HepG2 (cell line): ENCODE data around the gene MAPK4. TPM values are rescaled to one million over a fixed set of nuclear protein-coding genes. Genes with fewer than 3 reads are reported as not detected.

Experiments
- ATAC-seq: fragments of 200-7000 bp; cut with Tn5 transposase; 3 replicates; pipeline ENCODE4 v1.9.1; 2020; ENCODE audit warnings: mild to moderate bottlenecking, moderate library complexity
- BruUV-seq: library from RNA; stranded (reverse); fragments of 400-500 nt; replicated peaks from 2 replicates; lab custom pipeline; 2021; lab: Mats Ljungman, UMichigan
- CTCF ChIA-PET: fragments of 300-600 bp; formaldehyde crosslinking; extraction: SDS; loops from one replicate; lab custom pipeline; 2021; ENCODE audit warnings: low total read pairs, inconsistent platforms, low intra/inter-chr PET ratio; lab: Yijun Ruan, JAX
- POLR2A ChIA-PET: fragments of 350-600 bp; sonication (Branson Sonifier 250); formaldehyde crosslinking; loops from one replicate; lab custom pipeline; 2020; ENCODE audit warnings: antibody characterized with exemption, inconsistent platforms; lab: Yijun Ruan, JAX
- DNase-seq: peaks from one replicate; pipeline ENCODE4 v3.0.0-alpha.2; 2015; ENCODE audit warnings: low spot score
- FAIRE-seq: peaks from 3 replicates; lab custom pipeline; 2011; peaks lifted over from hg19 to GRCh38; lab: Jason Lieb, UNC
- H2AFZ ChIP-seq: one replicate; pipeline ENCODE4 v1.6.1; 2011; ENCODE audit warnings: low read length, inconsistent platforms
- H3K27ac ChIP-seq: fragments of 300-600 bp; 3 replicates; pipeline ENCODE4 v1.8.0; 2011; ENCODE audit warnings: mixed run types, mild to moderate bottlenecking, mixed read lengths, low read length, inconsistent platforms; ENCODE audit not compliant: insufficient read depth; ENCODE audit errors: extremely low read length
- H3K27me3 ChIP-seq, 2 experiments: fragments of 200-600 bp in 1 of 2; 2 replicates in 1 of 2; 3 replicates in 1 of 2; pipeline versions ENCODE4 v1.6.0 to v1.8.0; 2011; ENCODE audit warnings: low read length in 2 of 2, mild to moderate bottlenecking in 2 of 2, moderate library complexity in 2 of 2, inconsistent platforms in 1 of 2; ENCODE audit not compliant: insufficient read depth in 2 of 2, control insufficient read depth in 1 of 2
- H3K36me3 ChIP-seq, 2 experiments: fragments of 200-600 bp in 1 of 2; replicated peaks in 1 of 2; 2 replicates in 1 of 2; 3 replicates in 1 of 2; pipeline versions ENCODE4 v1.5.1 to v1.8.0; 2011; ENCODE audit warnings: low read length in 2 of 2, inconsistent platforms in 1 of 2; ENCODE audit not compliant: insufficient read depth in 2 of 2, control insufficient read depth in 1 of 2
- H3K4me1 ChIP-seq: 2 replicates; pipeline ENCODE4 v1.5.1; 2012; ENCODE audit warnings: low read length, inconsistent platforms; ENCODE audit not compliant: insufficient read depth
- H3K4me2 ChIP-seq: 2 replicates; pipeline ENCODE4 v1.6.0; 2011; ENCODE audit warnings: low read depth, low read length, inconsistent platforms
- H3K4me3 ChIP-seq, 3 experiments: fragments of 200-600 bp in 1 of 3; sonication (generic), shearing (Covaris generic) in 1 of 3; replicated peaks in 1 of 3; 2 replicates each; pipeline ENCODE4 v1.5.1; 2011 to 2016; ENCODE audit warnings: low read length in 3 of 3, inconsistent platforms in 2 of 3, low read depth in 2 of 3, mild to moderate bottlenecking in 2 of 3, control low read depth in 1 of 3, mixed read lengths in 1 of 3; ENCODE audit not compliant: insufficient read depth in 1 of 3
- H3K79me2 ChIP-seq: one replicate; pipeline ENCODE4 v1.6.1; 2011; ENCODE audit warnings: low read length, inconsistent platforms; ENCODE audit not compliant: insufficient read depth
- H3K9ac ChIP-seq: 2 replicates; pipeline ENCODE4 v1.6.0; 2011; ENCODE audit warnings: mild to moderate bottlenecking, low read depth, low read length, inconsistent platforms; ENCODE audit not compliant: insufficient read depth
- H3K9me3 ChIP-seq: 2 replicates; pipeline ENCODE4 v1.5.1; 2012; ENCODE audit warnings: mild to moderate bottlenecking, low read length
- H4K20me1 ChIP-seq: 2 replicates; pipeline ENCODE4 v1.6.0; 2011; ENCODE audit warnings: inconsistent platforms, mild to moderate bottlenecking, low read length, moderate library complexity; ENCODE audit not compliant: insufficient read depth
- CREB3 ChIP-seq: sonication (generic); formaldehyde crosslinking; IDR thresholded peaks from 2 replicates; pipeline ENCODE4 v1.5.0; 2020; ENCODE audit warnings: missing genetic modification reagents
- IKZF1 ChIP-seq: fragments of 450-650 bp; IDR thresholded peaks from 2 replicates; pipeline ENCODE4 v1.7.1; 2016
- IRX3 ChIP-seq: sonication (generic); formaldehyde crosslinking; IDR thresholded peaks from 2 replicates; pipeline ENCODE4 v1.8.1; 2023; ENCODE audit warnings: mild to moderate bottlenecking, low read depth, missing genetic modification reagents, borderline replicate concordance
- KLF12 ChIP-seq: sonication (generic); formaldehyde crosslinking; IDR thresholded peaks from 2 replicates; pipeline ENCODE4 v1.4.0; 2020; ENCODE audit warnings: missing genetic modification reagents, borderline replicate concordance
- POGK ChIP-seq: sonication (generic); formaldehyde crosslinking; conservative IDR thresholded peaks from 2 replicates; pipeline ENCODE4 v1.8.0; 2022; ENCODE audit warnings: mild to moderate bottlenecking, moderate library complexity, missing genetic modification reagents
- SRSF9 ChIP-seq: fragments of 200-400 bp; formaldehyde crosslinking; IDR thresholded peaks from 2 replicates; pipeline ENCODE4 v1.6.1; 2018; ENCODE audit warnings: borderline replicate concordance, mild to moderate bottlenecking, low read depth, low read length; ENCODE audit not compliant: insufficient read depth, poor library complexity, severe bottlenecking
- ZNF136 ChIP-seq: sonication (generic); formaldehyde crosslinking; IDR thresholded peaks from 2 replicates; pipeline ENCODE4 v1.8.1; 2022; ENCODE audit warnings: low read depth, mild to moderate bottlenecking, moderate library complexity, missing genetic modification reagents
- ZNF138 ChIP-seq: sonication (generic); formaldehyde crosslinking; IDR thresholded peaks from 2 replicates; pipeline ENCODE4 v1.5.0; 2020; ENCODE audit warnings: mild to moderate bottlenecking, low read depth, missing genetic modification reagents
- ZNF280B ChIP-seq: sonication (generic); formaldehyde crosslinking; IDR thresholded peaks from 2 replicates; pipeline ENCODE4 v1.5.0; 2020; ENCODE audit warnings: missing genetic modification reagents, mild to moderate bottlenecking, borderline replicate concordance
- ZNF317 ChIP-seq: sonication (generic); formaldehyde crosslinking; IDR thresholded peaks from 2 replicates; pipeline ENCODE4 v1.5.0; 2020; ENCODE audit warnings: mild to moderate bottlenecking, missing genetic modification reagents
- WGBS: methylation state at CpG from one replicate; pipeline ENCODE4 v1.1.6; 2017; ENCODE audit warnings: low lambda C conversion rate; 5-methylcytosine and 5-hydroxymethylcytosine counted together
- in situ Hi-C: cut with HindIII; loops from 2 replicates; pipeline ENCODE4 v1.10.0; 2017; ENCODE audit warnings: low pct_unique_long_range_greater_than_20kb; ENCODE audit not compliant: extremely low pct_ligation_motif_present
- intact Hi-C: fragments of 100-400 bp; cut with micrococcal nuclease; formaldehyde crosslinking; loops from one replicate; pipeline ENCODE4 v1.10.0; 2022; ENCODE audit not compliant: unreplicated experiment
- polyA plus RNA-seq, 8 experiments: library from polyadenylated mRNA; depleted of rRNA in 3 of 8; stranded (reverse) in 7 of 8; unstranded in 1 of 8; fragments of >200 nt; fragmentation: Illumina TruSeq in 4 of 8; extraction: Trizol in 4 of 8; gene quantifications; 2 replicates each; pipeline versions ENCODE4 v1.2.1 to v1.2.3, GENCODE V29; 2011 to 2016; ENCODE audit warnings: low read depth in 4 of 8, missing spikeins in 1 of 8, mixed read lengths in 1 of 8; ENCODE audit not compliant: insufficient read depth in 1 of 8
- total RNA-seq, 5 experiments: library from RNA; depleted of rRNA; stranded (reverse); fragments of >200 nt; fragmentation: Illumina TruSeq; extraction: Trizol; gene quantifications; 2 replicates each; pipeline ENCODE4 v1.2.3, GENCODE V29; 2016; ENCODE audit warnings: low read depth in 1 of 5
- TF ChIP-seq, protein P1 (sequence below): sonication (generic); formaldehyde crosslinking; IDR thresholded peaks from 2 replicates; pipeline ENCODE4 v1.8.0; 2022; ENCODE audit warnings: low read depth, missing genetic modification reagents

The MAPK4 gene
- total and polyA plus RNA-seq, 2 of the 13 experiments (the other 11 are each of a cell fraction or from before 2014, with no cell fraction given), result not detected

GRCh38 chr18:50653402-50654093, 93.7 kb downstream of the MAPK4 start:
- 76% methylated on average over 11 of the region's 11 CpGs for WGBS
- intact Hi-C loops (no loop called here), in situ Hi-C loops (no loop called here)
- no peak for DNase-seq
- Histone ChIP-seq H3K79me2 (no peaks in the 10 kb centered on the region), H3K27me3 (peaks cover 0 to 2% of the 10 kb centered on the region in 2 experiments; a peak in 1 of 5 replicates), H3K4me2 (no peak overlapping the region), H3K36me3 (no peaks in the 10 kb centered on the region), H2AFZ (no peak overlapping the region)
- TF ChIP-seq SRSF9 (no peak), IKZF1 (no peak), ZNF280B (CRISPR knock-in tag) (no peak), KLF12 (CRISPR knock-in tag) (no peak), CREB3 (CRISPR knock-in tag) (no peak), IRX3 (CRISPR knock-in tag) (no peak), POGK (CRISPR knock-in tag) (no peak), ZNF138 (CRISPR knock-in tag) (no peak), ZNF317 (CRISPR knock-in tag) (no peak), ZNF136 (CRISPR knock-in tag) (no peak)
- TF ChIP-seq, protein P1, sequence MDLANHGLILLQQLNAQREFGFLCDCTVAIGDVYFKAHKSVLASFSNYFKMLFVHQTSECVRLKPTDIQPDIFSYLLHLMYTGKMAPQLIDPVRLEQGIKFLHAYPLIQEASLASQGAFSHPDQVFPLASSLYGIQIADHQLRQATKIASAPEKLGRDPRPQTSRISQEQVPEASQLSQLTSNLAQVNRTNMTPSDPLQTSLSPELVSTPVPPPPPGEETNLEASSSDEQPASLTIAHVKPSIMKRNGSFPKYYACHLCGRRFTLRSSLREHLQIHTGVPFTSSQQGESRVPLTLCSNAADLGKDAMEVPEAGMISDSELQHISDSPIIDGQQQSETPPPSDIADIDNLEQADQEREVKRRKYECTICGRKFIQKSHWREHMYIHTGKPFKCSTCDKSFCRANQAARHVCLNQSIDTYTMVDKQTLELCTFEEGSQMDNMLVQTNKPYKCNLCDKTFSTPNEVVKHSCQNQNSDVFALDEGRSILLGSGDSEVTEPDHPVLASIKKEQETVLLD (CRISPR knock-in tag), result no peak
- TF ChIP-seq, all 625 proteins: peak for 0
- ChIA-PET POLR2A (no interaction called here), CTCF (no interaction called here)
- BruUV-seq, result no TSS peak
- Histone ChIP-seq H3K4me3 (no peak overlapping the region), H4K20me1 (no peaks in the 10 kb centered on the region), H3K9me3 (no peaks in the 10 kb centered on the region), H3K4me1 (peaks cover 18% of the 10 kb centered on the region), H3K9ac (no peak overlapping the region), H3K27ac (no peak overlapping the region)
- ATAC-seq, result no peak
- no peak for FAIRE-seq
